Raji (cell line): ENCODE data around the gene LCN6.

ENCODE experiments used
- POLR2A ChIP-seq: IDR thresholded peaks from 2 replicates; pipeline ENCODE4 v1.6.1; 2011; ENCODE audit warnings: low read depth, low read length, control low read depth; ENCODE audit not compliant: insufficient read depth

LCN6 gene

DNA sequence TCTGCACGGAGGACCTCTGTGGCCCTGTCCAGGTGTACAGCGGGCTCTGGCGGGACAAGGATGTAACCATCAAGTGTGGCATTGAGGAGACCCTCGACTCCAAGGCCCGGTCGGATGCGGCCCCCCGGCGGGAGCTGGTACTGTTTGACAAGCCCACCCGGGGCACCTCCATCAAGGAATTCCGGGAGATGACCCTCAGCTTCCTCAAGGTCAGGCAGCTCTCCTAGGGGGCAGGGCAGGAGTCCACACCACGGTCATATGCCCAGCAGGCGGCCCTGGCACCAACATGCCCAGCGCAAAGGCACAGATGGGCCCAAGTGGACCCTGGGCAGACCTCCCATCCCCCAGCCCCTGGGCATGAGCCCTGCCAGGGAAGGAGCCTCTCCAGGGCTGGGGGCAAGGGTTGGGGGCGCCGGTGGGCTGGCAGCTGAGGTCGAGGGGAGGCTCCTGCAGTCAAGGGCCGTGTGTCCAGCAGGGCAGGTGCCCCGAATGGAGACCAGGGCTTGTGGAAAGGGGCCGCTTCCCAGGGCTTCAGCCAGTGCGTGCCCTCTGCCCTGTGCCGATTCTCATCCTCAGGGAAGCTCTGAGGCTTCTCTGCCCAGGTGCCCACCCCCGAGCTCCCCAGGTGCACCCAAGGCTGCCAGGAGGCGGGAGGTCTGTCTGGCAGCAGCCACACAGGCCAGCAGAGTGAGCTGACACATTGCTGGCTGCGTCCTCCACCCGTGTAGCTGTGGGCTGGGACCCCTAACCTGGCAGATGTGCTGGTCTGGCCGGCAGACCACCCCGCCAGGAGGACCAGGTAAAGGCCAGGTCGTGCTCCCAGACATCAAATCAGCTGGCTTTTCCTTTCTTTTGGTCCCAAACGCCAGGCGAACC, 26.0 kb downstream of the LCN6 start:
- TF ChIP-seq POLR2A = peak; percentile 4; the same call in 1 of the 2 replicates

GRCh38 chr9:136721339-136722092, 26.8 kb downstream of the LCN6 start:
- TF ChIP-seq POLR2A = peak; percentile 11; the same call in 1 of the 2 replicates

DNA sequence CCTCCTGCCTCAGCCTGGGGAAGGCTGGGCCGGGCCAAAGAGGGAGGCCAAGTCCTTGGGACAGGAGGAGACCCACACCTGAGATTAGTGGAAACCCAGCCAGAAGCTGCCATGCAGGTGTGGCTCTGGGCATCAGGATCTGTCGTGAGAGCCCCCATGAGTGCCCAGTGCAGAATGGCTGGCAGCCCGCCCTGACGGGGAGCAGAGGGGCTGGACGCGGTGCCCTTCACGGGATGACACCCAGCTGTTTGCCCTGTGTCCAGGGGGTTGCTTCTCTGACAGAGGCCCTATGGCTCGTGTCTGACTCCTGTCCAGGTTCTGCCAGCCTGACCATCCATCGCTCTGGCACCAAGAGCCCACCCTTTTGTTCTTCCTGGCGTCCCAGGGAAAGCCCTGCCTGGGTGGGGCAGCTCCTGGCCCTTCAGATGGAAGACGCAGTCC, 27.4 kb downstream of the LCN6 start:
- no peak for TF ChIP-seq POLR2A

DNA sequence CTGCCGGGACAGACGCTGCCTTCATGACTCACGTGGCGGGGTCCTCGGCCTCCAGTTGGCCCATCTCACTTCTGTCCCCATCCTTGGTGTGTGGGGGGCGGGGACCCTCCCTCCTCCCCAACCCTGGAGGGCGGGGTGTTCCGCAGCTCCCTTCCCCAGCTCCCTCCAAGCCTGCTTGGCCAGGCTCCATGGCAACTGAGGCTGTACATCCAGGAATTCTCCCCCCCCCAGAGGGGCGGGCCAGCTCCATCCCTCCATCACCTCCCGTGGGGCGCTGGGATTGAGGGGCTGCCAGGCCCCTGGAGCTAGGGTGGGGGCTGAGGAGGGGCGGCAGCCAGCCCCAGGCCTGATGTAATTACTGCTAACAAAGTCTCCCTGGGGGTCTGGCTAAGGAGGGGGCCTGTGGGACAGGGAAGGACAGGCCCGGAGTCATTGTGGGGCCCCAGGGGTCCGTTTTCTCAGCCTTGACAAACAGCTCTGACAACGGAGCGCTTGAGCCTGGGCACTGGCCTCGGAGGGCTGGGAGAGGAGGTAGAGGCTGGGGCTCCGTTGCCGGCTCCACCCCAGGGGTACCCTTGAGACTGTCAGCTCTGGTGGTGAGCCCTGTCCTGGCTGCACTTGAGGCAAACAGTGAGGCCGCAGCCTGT, 28.0 kb downstream of the LCN6 start:
- no peak for TF ChIP-seq POLR2A

GRCh38 chr9:136719195-136719880, 29.0 kb downstream of the LCN6 start:
- TF ChIP-seq POLR2A = no peak

- no peak for TF ChIP-seq POLR2A
Measured at GRCh38 chr9:136718345-136719194, 29.8 kb downstream of the LCN6 start.

- TF ChIP-seq POLR2A = no peak
Measured at GRCh38 chr9:136717399-136717798, 30.9 kb downstream of the LCN6 start.

- TF ChIP-seq POLR2A = no peak
Measured at GRCh38 chr9:136714893-136715274, 33.4 kb downstream of the LCN6 start.

DNA sequence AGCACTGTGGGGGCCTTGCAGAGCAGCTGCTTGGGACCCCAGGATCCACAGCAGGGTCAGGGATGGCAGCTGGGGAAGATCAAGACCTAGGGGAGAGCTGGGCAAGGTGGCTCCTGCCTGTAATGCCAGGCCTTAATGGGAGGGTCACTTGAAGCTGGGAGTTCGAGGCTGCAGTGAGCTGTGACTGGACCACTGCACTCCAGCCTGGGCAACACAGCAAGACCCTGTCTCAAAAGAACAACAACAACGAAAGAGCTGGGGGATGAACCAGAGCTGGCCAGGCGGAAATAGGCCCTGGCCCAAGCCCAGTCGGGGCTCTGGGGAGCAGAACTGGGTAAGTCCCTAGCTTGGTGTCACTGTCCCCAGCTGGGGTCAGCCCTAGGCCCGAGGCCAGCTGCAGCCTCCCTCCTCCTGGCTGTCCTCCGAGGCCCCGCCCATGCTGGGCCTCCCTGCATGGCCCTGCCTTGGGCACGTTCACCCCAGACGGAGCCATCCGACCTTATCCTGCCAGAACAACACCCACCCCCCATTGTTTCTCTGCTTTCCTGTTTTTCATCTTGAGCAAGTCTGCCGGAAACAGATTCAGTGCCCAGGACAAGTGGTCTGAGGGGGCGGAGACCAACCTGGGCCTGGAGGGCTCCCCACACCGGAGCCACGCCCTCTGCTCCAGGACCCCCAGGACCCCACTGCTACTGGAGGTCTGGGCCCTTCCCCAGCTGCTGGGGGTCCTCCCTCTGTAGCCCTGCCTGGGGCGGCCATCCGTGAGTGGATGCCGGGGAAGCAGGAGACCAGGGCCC, 34.0 kb downstream of the LCN6 start:
- TF ChIP-seq POLR2A = no peak

DNA sequence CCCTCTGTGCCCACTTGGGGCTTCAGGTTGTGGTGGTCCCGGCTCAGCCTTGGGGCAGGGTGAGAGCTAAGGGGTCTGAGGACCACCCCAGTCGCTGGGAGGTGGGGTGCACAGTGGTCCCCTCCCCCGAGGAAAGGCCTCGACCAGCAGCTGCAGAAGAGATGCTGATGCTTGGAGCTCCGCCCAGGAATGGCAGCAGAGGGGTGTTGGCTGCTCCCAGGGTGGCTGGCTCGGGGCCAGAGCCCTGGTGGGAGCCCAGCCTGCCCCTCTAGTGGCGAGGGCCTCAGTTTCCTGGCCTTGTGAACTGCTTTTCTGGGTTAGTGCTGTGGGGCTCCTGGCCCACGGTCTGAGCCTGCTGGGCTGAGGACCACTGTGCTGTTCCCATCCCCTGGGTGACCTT, 34.8 kb downstream of the LCN6 start:
- no peak for TF ChIP-seq POLR2A

GRCh38 chr9:136712690-136713544, 35.4 kb downstream of the LCN6 start:
- TF ChIP-seq POLR2A = no peak

DNA sequence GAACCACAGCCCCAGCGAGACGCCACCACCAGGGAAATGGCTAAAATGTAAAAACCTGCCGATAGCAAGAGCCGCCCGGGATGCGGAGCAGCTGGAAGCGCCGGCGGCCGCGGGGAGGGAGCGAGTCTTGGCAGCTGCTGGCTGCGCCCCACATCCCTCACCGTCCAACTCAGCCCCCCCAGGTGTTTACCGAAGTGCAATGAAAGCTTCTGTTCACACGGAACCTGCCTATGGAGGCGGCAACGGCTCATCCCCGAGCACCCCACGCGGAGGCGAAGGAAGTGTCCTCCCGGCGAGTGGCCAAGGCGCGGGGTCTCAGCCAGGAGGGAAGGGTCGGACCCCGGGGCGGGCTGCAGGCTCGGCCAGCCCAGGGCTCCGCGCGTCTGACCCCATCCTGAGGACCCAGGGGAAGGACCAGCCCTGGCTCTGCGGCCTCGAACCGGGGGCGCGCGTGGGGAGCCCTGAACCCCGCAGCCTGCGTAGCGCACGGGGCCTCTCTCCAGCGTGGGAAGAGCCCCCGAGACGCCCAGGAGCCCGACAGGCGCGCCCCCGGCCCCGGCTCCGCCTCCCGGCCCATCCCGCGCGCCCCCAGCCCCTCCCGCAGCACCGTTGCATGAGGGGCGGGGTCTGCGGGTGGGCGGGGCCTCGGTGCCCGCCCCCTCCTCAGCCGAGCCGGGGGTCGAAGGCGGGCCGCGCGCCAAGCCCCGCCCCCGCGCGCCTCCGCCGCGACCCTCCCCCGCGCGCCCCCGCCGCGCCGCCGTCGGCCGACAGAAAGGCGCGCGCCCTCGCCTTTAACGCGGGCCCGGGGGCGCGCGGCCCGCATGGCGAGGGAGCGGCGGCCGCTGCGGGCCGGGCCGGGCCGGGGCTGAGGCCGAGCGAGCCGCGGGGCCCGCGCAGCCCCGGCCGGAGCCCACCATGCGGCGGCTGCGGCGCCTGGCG, 36.3 kb downstream of the LCN6 start, which contains the start of gene DIPK1B:
DIPK1B (plus strand) TSS at position 822 of the 939 bp plus-strand sequence; CDS start at position 916, 94 bp downstream.
- no peak for TF ChIP-seq POLR2A

GRCh38 chr9:136710543-136710942, 37.8 kb downstream of the LCN6 start:
- TF ChIP-seq POLR2A = no peak
